Cerebellar cortex (tissue), 1 donor: ENCODE results near the gene RNF141.

Experiments used
- DNase-seq: peaks from one replicate; pipeline ENCODE4 v3.0.0-alpha.2; 2015; ENCODE audit warnings: low spot score

RNF141 gene

DNA sequence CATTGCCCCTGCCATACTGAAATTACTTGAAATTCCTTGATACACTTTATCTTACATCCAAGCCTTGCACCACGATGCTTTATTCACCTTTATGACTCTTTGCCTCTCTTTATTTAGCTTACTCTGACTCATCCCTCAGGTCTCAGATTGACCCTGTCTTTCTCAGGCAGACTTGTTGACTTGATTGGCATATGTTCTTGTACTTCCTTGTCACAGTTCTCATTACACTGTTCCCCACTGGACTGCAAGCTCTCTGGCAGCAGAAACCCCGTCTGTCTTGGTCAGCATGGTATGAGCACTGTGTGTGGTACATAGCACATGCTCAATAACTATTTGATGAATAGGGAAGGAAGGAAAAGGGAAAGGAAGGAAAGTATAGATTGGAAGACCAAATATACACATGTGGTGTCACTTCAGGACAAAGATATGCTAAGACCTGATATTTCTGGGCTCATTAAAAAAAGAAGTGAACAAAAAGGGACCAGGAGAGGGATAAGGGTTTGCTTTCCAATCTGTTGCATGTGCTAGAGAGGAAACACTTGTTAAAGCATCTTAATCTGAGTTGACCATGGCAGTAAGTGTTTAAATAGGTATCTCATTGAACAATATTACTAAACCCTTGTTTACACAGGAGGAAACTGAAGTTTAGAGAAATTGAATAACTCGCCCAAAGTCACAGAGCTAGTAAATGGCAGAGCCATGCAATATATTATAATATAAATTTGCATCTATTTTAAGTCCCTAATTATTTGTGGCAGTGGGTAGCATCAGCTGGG, 20.2 kb upstream of the RNF141 start:
- no peak for DNase-seq

DNA sequence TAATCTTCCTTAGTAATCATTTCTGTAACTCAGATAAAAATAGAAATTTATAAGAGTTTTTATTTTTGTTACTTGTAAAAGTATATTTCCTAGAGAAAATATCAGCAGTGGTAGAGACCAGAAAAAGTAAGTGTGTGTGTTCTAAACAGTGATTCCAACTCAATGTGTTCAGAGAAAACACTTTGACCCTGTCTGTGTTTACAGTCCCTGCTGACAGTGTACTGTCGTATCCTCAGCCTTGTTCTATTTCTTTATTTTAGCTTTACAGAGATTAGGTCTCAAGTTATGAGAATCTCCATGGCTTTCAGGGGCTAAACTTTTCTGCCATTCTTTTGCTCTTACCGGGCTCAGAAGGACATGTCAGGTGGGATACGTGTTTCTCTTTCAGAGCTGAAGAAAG, 17.3 kb upstream of the RNF141 start:
- no peak for DNase-seq

DNA sequence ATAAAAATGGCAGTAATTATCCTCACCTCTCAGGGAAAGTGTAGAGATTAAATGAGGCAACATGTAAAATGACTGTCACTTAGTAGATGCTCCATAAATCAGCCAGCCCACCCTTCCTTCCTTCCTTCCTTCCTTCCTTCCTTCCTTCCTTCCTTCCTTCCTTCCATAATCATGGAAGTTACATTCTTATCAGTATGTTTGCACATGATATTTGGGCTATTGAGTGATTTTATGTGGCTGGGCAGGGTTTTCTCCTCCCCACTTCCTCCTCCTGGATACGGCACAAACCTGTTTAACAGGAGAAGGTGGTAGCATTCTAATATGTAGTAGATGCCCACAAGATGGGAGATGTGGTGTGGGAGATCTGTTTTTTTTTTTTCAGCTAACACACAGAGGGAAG, 15.6 kb upstream of the RNF141 start:
- no peak for DNase-seq

DNA sequence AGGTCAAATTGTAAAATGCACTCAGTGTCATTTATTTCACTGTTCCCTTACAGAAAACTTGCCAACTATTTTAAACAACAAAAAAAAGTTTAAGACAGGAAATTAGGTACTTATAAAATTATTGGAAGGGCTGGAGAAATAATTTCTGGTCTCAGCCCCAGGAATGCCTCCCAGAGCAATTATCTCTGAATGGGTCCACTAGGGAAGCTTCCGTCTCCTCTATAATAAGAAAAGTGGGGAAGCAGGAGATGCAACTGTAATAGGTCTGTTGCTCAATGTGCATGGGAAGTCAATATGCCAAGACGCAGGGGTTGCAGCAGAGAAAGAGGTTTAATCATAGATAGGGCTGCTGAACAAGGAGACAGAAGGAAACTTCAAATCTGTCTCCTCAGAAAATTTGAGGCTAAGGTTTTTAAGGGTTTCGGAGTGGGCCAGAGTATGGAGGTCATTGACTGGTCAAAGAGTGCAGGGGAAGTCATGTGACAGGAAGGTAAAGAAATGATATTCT, 10.9 kb upstream of the RNF141 start:
- no peak for DNase-seq

DNA sequence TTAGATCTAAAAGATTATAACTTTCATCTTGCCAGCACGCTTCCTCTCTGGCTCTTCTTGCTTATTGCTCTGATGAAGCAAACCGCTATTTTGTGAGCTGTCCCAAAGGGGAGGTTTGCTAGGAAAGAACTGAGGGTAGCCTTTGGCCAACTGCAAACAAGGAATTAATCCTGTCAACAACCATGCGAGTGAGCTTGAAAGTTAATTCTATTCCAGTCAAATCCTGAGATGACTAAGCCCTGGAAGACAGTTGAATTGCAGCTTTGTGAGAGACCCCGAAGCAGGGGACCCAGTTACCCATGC, 10.3 kb upstream of the RNF141 start:
- DNase-seq: no peak

DNA sequence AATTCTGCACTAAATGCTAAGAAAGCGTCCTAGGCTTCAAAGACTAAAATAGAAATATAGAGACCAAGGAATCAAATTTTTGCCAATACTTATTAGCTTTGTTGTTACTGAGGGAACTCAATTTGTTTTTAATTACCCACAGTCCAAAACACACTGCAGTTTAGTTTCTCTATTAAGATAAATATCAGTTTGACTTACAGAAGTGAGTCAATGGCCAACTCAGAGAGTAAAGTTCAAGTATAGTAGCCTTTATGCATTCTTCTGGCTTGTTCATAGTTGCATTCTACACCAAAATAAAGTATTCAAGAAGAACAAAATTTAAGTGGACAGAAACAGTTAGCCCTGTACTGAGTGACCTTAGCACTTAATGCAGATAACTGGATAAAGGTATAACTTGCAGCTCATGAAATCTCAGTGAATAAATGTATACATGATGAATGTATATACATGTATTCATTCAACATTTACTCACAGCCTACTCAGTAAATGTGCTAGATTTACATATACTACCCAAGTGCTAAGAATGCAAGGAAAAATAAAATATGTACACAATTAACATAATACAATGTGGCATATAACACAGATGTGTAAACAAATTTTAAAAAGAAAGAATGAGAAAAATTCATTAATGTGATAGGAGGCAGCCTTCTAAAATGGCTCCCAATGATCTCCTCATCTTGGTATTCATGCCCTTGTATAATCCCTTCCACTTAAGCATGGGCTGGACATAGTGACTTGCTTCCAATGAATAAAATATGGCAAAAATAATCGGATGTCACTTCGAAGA, 9.7 kb upstream of the RNF141 start:
- DNase-seq: no peak

DNA sequence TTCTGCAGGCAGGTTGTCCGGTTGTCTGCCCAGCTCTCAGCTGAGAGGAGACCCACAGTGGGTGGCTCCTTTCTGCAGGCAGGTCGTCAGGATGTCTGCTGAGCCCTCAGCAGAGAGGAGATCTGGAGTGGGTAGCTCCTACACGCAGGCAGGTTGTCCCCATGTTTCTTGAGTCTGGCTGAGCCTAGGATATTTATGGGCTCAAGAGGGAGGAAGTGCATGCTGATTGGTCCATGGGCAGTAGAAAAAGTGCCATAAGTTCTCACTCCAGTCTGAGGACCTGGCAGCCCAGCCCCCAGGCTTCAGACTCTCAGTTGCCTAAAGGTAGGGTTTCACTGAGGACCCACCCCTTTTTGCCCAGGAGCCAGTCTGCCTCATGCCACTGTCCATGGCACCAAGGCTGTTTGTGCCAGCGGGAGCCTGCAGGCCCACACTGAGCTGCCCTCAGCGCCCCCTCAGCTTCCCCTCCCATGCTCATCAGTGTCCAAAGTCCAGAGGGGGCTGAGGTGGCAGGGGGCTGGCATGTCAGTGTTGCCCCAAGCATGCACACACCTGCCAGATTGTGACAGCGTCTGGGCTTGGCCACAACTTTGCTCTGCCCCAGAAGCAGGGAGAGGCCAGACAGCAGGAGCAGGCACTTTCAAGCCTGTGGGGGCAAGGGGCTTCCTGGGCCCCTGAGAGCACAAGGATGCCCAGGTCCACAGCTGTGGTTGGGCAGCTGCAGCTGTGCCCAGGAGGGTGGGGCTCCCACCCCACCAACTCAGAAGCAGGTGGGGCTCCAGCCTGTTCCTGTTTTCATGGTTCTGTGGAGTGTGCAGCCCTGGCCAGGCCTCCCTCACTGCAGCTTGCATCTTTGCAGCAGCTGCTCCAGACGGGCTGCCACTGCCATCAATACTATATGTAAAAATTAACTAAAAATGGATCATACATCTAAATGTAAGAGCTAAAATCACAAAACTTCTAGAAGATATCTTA, 3.8 kb upstream of the RNF141 start:
- no peak for DNase-seq

DNA sequence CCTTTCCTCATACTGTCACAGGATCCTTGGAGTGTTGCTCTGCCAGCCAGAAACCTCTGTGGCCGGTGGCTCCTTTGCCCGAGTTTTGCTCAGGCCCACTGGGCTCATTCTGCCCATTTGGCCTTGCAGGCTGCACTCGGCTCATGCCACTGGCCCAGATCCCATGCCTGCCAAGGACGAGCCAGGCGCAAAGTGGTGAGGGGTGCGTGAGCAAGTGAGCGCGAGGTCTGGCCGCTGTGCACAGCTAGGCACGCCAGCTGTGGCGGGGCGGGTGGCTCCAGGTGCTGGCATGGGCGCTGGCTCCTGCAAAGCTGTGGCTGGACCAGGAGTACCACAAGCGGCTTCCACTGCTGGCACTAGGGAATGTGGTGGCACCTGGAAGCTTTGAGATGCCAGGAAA, 2.8 kb upstream of the RNF141 start:
- DNase-seq: no peak

DNA sequence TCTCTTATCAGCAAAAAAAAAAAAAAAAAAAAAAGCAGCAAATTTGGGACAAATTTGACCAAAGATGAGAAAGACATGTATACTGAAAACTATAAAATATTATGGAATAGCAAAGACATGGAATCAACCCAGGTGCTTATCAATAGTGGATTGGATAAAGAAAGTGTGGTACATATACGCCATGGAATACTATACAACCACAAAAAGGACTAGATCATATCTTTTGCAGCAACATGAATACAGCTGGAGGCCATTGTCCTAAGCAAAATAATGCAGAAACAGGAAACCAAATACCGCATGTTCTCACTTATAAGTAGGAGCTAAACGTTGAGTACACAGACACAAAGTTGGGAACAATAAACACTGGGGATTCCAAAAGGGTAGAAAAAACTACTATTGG, 1.8 kb upstream of the RNF141 start:
- no peak for DNase-seq

DNA sequence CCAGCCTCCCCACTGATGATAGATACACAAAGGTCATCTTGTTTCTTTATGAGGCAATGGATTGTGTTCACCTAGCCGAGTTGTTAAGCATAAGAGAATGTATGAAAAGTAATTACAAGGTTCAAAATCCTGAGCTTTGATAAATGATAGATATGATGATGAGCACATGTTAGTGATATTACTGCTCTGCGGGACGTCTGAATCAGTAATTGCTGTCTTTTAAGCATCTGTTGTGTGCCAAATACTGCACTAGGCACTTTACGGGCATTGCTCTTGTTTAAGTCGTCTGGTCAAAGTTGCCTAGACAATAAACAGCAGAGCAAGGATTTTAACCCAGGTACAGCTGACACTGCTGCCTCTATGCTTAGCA, 559 bp upstream of the RNF141 start:
- no peak for DNase-seq

DNA sequence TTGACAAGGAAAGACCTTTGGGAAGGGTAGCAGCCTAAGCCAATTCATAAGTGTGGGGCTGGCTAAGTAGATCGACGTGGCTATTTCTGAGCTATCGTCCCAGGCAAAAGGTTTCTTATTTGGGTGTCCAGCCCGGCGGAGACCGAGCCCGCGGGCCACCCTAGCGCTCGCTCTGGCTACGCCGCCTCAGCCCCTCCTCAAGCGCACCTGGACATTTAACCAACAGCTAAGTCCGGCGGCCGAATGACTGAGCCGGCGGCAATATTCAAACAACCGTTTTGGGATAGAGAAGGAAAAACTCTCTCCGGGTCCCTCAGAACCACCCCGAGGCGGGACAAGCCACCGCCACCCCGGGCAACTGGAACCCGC, 457 bp downstream of the RNF141 start:
- DNase-seq: peak; percentile 67

DNA sequence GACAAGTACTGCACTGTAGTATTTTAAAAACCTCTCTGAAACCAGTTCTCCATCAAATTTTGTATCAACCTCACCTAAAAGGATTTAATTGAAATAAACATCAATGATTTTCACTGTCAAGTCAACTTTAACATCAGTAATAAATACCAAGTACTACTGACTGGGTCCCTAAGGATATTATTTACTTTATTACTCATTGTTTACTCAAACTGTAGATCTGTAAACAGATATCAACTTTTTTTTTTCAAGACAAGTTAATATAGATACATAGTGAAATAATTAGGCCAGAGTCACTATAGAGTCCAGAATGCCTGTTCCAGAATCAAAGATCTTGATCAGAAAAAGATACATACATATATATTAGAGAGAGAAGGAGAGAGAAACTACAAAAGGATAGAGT, 1.6 kb downstream of the RNF141 start:
- DNase-seq: no peak

DNA sequence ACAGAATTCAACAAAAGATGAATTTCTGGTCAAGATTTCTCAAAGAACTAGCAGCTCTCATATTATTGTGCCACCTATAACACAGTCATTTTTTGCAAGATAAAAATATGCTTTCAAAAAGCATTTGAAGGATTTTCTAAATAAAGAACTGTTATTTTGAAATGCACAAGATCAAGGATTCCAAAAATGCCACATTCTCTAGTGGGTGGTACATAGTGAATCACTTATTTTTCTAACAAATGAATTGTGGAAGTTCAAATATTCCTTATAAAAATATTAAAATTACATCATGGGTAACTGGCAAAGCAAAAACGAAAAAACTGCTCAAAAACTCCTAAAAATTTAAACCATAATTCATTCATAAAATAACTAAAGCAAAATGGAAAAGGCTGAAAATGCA, 2.1 kb downstream of the RNF141 start:
- no peak for DNase-seq

DNA sequence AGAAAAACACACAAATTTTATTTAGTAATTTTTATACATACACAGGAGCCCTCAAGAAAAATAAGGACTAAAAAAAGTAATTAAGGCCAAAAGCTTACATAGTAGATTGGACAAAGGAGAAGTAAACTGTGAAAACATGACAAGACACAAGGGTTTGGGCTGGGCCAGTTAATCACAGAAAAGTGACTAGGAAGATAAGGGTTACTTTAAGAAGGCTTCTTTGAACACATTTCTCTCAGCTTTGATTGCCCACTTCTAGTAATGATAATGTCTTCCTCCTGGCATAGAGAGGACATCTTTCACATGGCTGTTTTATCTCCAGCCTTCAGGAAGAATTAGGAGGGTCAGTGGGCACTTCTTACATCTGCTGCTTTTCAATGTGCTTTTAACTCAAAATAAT, 3.4 kb downstream of the RNF141 start:
- DNase-seq: no peak

DNA sequence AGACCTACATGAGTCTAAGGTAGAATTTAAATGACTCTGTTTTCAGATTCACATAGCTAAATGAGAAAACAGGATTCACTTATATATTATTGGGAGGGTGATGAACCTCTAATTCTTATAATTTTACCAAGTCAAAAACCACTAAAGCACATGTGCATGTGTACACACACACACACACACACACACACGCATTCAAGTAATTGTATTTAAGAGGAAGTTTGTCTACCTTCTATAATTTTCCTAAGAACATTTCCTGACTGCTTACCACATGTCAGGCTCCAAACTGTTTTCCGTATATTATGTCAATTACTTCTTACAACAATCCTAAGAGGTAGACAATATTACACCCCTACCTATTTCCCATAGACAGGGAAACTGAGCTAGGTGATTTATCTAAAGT, 6.7 kb downstream of the RNF141 start:
- no peak for DNase-seq

DNA sequence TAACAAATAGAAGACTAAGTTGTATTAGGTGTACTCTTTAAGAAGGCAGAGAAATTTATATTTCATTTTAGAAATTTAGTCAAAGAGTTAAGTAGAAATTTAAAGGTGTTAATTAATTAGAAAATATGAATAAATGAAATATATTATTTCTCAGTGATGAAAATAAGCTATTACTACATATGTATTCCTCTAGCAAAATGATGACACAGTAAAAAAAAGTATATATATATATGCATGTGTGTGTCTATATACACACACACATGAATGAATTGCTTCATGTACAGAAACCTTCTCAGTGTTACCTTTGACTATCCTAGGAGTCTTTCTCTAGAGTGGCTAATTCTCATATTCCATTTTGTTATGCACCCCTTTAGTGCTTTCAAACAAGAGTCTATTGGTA, 7.7 kb downstream of the RNF141 start:
- no peak for DNase-seq

DNA sequence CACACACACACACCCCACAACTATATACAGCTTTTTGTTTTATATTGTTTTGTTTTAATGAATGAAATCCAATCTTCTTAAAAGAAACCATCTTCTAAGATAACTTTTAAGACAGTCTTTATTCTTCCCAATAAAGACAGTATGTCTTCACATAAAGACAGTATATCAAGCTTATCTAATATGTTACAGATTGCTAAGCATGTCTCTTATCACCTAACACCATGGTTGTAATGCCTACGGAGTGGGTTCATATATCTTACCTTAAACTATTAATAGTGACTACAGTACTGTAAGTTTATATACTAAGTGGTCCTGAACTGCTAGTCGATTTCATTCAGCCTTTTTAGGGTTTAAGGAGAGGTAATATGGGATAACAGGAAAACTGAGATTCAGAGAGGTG, 8.5 kb downstream of the RNF141 start:
- no peak for DNase-seq

DNA sequence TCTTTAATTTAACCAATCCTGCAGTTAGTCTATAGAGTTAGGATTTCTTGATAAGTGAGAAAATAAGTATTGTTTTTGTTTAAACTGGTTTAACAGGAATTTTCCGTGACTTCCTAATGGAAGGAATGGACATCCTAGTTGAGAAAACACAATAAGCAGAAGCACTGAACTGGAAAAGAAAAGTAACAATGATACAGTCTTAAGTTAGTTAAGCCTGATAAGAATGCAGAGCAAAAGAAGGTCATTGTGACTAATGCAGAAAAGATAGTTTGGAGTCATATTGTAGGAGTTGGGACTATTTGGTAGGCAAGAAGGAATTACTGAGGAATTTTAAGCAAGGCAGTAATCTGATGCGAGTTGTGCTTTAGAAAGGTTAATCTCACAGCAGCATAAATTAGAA, 11.7 kb downstream of the RNF141 start:
- DNase-seq: no peak

DNA sequence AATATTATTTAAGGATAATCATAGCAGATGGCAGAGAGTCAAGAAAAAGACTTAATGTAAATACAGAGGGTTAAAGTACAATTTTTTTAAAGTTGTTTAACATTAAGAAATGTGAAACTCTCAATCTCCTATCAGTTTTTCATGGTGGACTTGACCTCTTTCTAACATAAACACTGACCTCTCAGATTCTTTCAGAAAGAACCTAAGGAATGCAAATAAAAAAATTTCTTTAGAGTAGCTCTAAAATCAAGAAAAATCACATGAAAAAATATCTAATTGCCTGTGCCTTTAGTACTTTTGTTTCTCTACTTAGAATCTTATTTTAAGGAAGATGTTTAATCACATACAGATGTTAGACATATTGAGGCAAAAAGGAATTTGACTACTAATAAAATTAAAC, 12.9 kb downstream of the RNF141 start:
- no peak for DNase-seq

DNA sequence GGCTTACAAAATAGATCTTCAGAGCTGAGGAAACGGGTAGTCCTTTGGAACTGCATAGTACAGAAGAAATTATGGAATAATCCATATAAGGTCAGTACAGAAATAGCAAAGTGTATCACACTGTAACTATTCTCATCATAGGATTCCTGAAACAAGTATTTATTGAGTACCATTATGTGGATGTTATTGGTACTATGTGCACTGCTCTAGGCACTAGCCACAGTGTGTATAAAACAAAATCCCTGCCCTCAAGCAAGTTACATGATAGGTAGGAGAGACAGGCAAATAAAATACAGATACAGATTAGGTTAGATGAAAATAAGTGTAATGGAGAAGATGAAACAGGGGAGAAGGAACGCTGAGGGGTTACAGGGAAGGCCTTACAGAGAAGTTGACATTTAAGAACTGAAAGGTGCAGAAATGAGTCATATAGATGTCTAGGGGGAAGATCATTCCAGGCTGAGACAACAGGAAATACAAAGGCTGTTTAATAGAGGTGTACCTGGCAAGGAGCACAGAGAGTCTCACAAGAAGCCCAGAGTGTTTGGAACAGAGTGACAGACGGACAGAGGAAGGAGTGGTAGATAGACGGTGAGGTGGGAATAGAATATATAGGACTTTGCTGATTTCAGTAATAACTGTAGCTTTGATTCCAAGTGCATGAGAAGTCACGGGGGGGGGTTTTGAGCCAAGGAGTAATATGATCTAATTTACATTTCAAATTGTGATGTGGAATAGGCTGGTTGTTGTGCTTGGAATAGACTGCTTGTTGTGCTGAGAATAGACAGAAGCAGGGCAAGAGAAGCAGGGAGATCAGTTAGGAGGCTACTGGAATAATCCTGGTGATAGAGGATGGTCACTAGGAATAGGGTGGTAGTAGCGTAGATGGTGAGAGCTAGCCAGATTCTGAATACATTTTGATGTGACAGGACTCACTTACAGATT, 13.7 kb downstream of the RNF141 start:
- no peak for DNase-seq

DNA sequence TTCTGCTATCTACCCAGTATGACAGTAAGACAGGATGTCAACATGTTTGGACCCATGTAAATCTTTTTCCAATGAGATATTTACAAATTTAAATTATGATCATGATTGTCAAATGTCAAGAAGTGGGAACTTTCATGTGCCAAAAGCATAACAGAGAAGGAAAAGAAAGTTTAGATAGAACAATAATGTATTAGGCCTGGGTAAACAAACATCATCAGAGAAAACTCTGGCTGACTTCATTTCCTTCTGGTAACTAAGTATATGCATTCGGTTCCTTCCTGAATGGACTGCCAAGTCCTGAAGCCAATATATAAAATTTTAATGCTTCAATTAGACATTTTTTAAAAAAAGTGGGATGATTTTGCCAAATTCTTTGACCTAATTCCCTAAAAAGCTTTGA, 16.5 kb downstream of the RNF141 start:
- no peak for DNase-seq

DNA sequence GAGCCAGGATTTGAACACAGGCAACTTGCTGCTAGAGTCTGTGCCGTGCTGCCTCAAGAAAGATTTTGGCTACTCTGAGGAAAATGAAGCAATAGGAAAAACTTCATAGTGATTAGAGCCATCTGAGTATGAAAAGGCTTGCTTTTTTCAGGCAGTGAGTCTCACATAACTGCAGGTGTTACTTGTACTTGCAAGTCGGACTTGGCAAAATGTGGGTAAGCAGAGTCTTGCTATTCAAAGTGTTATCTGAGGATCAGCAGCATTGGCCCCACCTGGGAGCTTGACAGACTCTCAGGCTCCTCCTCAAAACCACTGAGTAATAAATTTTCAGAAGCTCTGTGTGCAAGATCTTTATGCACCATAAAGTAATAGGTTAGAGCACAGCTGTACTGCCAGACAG, 18.1 kb downstream of the RNF141 start:
- no peak for DNase-seq
